H9 (cell line): Measurements from ENCODE around the gene KATNIP. TPM values are rescaled to one million over a fixed set of nuclear protein-coding genes. Genes with fewer than 3 reads are reported as not detected.

Experiments
- DNase-seq: peaks from one replicate; pipeline ENCODE4 v3.0.0-alpha.2; 2017
- H2AFZ ChIP-seq: one replicate; pipeline ENCODE4 v1.6.1; 2013; ENCODE audit warnings: mild to moderate bottlenecking, low read length, control low read depth, moderate library complexity
- H2AK5ac ChIP-seq: 2 replicates; pipeline ENCODE4 v1.6.1; 2013; ENCODE audit warnings: low read length, control low read depth, mixed read lengths; ENCODE audit not compliant: insufficient read length
- H2BK120ac ChIP-seq: one replicate; pipeline ENCODE4 v1.6.1; 2013; ENCODE audit warnings: low read depth, mild to moderate bottlenecking, low read length, control low read depth, inconsistent platforms; ENCODE audit not compliant: poor library complexity, severe bottlenecking
- H2BK12ac ChIP-seq: 2 replicates; pipeline ENCODE4 v1.6.1; 2013; ENCODE audit warnings: low read length, control low read depth, mixed read lengths, low read depth; ENCODE audit not compliant: insufficient read length
- H2BK15ac ChIP-seq: 2 replicates; pipeline ENCODE4 v1.6.1; 2013; ENCODE audit warnings: low read depth, low read length, control low read depth
- H2BK20ac ChIP-seq: one replicate; pipeline ENCODE4 v1.6.1; 2013; ENCODE audit warnings: low read depth, mild to moderate bottlenecking, low read length, control low read depth, inconsistent platforms; ENCODE audit not compliant: poor library complexity, severe bottlenecking
- H2BK5ac ChIP-seq: 2 replicates; pipeline ENCODE4 v1.6.1; 2013; ENCODE audit warnings: low read length, control low read depth, mixed read lengths; ENCODE audit not compliant: insufficient read length
- H3K14ac ChIP-seq: 2 replicates; pipeline ENCODE4 v1.6.1; 2013; ENCODE audit warnings: low read length, control low read depth; ENCODE audit not compliant: insufficient read depth
- H3K18ac ChIP-seq: 2 replicates; pipeline ENCODE4 v1.6.1; 2013; ENCODE audit warnings: low read depth, mild to moderate bottlenecking, mixed read lengths, low read length, control low read depth; ENCODE audit not compliant: insufficient read length
- H3K23ac ChIP-seq: 2 replicates; pipeline ENCODE4 v1.6.1; 2013; ENCODE audit warnings: low read length, control low read depth, mixed read lengths, low read depth; ENCODE audit not compliant: insufficient read length
- H3K23me2 ChIP-seq: 2 replicates; pipeline ENCODE4 v1.6.1; 2013; ENCODE audit warnings: low read depth, mild to moderate bottlenecking, mixed read lengths, low read length, control low read depth; ENCODE audit not compliant: insufficient read length, poor library complexity, severe bottlenecking
- H3K27ac ChIP-seq: 2 replicates; pipeline ENCODE4 v1.5.1; 2013; ENCODE audit warnings: low read length, control low read depth, mixed read lengths, low read depth; ENCODE audit not compliant: insufficient read length
- H3K27me3 ChIP-seq: 2 replicates; pipeline ENCODE4 v1.6.1; 2013; ENCODE audit warnings: low read length, control low read depth, inconsistent platforms; ENCODE audit not compliant: insufficient read depth
- H3K4ac ChIP-seq: 2 replicates; pipeline ENCODE4 v1.6.1; 2013; ENCODE audit warnings: low read depth, mild to moderate bottlenecking, control low read depth, inconsistent platforms, low read length, moderate library complexity
- H3K4me1 ChIP-seq: 2 replicates; pipeline ENCODE4 v1.6.1; 2013; ENCODE audit warnings: low read length, control low read depth, inconsistent platforms; ENCODE audit not compliant: insufficient read depth
- H3K4me2 ChIP-seq: 2 replicates; pipeline ENCODE4 v1.6.1; 2013; ENCODE audit warnings: low read length, control low read depth, mixed read lengths; ENCODE audit not compliant: insufficient read length, insufficient read depth
- H3K56ac ChIP-seq: 2 replicates; pipeline ENCODE4 v1.6.1; 2013; ENCODE audit warnings: low read depth, mild to moderate bottlenecking, mixed read lengths, low read length, control low read depth; ENCODE audit not compliant: insufficient read length
- H3K79me1 ChIP-seq: 2 replicates; pipeline ENCODE4 v1.6.1; 2013; ENCODE audit warnings: low read depth, mild to moderate bottlenecking, moderate library complexity, low read length, control low read depth, inconsistent platforms; ENCODE audit not compliant: insufficient read depth, poor library complexity, severe bottlenecking
- H3K79me2 ChIP-seq: 2 replicates; pipeline ENCODE4 v1.6.1; 2013; ENCODE audit warnings: low read length, control low read depth, inconsistent platforms; ENCODE audit not compliant: insufficient read depth
- H3K9ac ChIP-seq: 2 replicates; pipeline ENCODE4 v1.6.1; 2013; ENCODE audit warnings: low read length, control low read depth, mixed read lengths; ENCODE audit not compliant: insufficient read length; ENCODE audit errors: extremely low read depth
- H3K9me3 ChIP-seq: one replicate; pipeline ENCODE4 v1.6.1; 2013; ENCODE audit warnings: low read depth, low read length, inconsistent platforms; ENCODE audit not compliant: control insufficient read depth
- H3T11ph ChIP-seq: one replicate; pipeline ENCODE4 v1.6.1; 2013; ENCODE audit warnings: mild to moderate bottlenecking, low read length, control low read depth, inconsistent platforms
- H4K20me1 ChIP-seq: one replicate; pipeline ENCODE4 v1.6.1; 2013; ENCODE audit not compliant: control insufficient read depth, insufficient read length, insufficient read depth
- H4K5ac ChIP-seq: 2 replicates; pipeline ENCODE4 v1.6.1; 2013; ENCODE audit warnings: low read depth, mild to moderate bottlenecking, mixed read lengths, low read length, control low read depth; ENCODE audit not compliant: insufficient read length
- H4K8ac ChIP-seq: replicated peaks from 2 replicates; pipeline ENCODE4 v1.6.1; 2013; ENCODE audit warnings: low read length, control low read depth, mixed read lengths, low read depth; ENCODE audit not compliant: insufficient read length
- H4K91ac ChIP-seq: 2 replicates; pipeline ENCODE4 v1.6.1; 2013; ENCODE audit warnings: low read depth, mild to moderate bottlenecking, moderate library complexity, mixed read lengths, low read length, control low read depth; ENCODE audit not compliant: insufficient read length
- H3K27ac Mint-ChIP-seq, 3 experiments: 2 replicates in 2 of 3; 3 replicates in 1 of 3; pipeline ENCODE4 v1.8.0; 2020 to 2021; ENCODE audit warnings: mixed read lengths in 3 of 3, mild to moderate bottlenecking in 1 of 3, moderate library complexity in 1 of 3
- H3K27me3 Mint-ChIP-seq: 2 replicates; pipeline ENCODE4 v1.8.0; 2021; ENCODE audit warnings: low read depth, mild to moderate bottlenecking, moderate library complexity, mixed read lengths
- H3K36me3 Mint-ChIP-seq, 3 experiments: 2 replicates in 2 of 3; 3 replicates in 1 of 3; pipeline ENCODE4 v1.8.0; 2020 to 2021; ENCODE audit warnings: low read depth in 3 of 3, mixed read lengths in 3 of 3; ENCODE audit not compliant: insufficient read depth in 1 of 3
- H3K4me1 Mint-ChIP-seq, 2 experiments: 2 replicates each; pipeline ENCODE4 v1.8.0; 2020; ENCODE audit warnings: mixed read lengths in 2 of 2
- H3K4me3 Mint-ChIP-seq, 2 experiments: 2 replicates in 1 of 2; 3 replicates in 1 of 2; pipeline ENCODE4 v1.8.0; 2020 to 2021; ENCODE audit warnings: mild to moderate bottlenecking in 2 of 2, mixed read lengths in 2 of 2, moderate library complexity in 1 of 2
- H3K9me3 Mint-ChIP-seq, 2 experiments: 2 replicates in 1 of 2; 3 replicates in 1 of 2; pipeline ENCODE4 v1.8.0; 2020; ENCODE audit warnings: mild to moderate bottlenecking in 2 of 2, mixed read lengths in 2 of 2, moderate library complexity in 1 of 2
- WGBS: extraction: QIAGEN DNeasy Blood & Tissue Kit; methylation state at CpG from one replicate; pipeline ENCODE4 v1.1.7; 2013; ENCODE audit warnings: missing lambda C conversion rate, low lambda C conversion rate, mixed read lengths; ENCODE audit not compliant: insufficient read length; ENCODE audit errors: extremely low coverage; 5-methylcytosine and 5-hydroxymethylcytosine counted together
- total RNA-seq: library from RNA; stranded (reverse); gene quantifications from 2 replicates; pipeline ENCODE4 v1.2.1, GENCODE V29; 2021
- TF ChIP-seq, protein P1 (sequence below): fragments of 200-600 bp; sonication (generic); conservative IDR thresholded peaks from 3 replicates; pipeline ENCODE4 v1.8.0; 2021; ENCODE audit warnings: antibody characterized with exemption, mild to moderate bottlenecking

KATNIP gene
- total RNA-seq, 1 experiment from 2014 or later: 13.2 TPM

DNA sequence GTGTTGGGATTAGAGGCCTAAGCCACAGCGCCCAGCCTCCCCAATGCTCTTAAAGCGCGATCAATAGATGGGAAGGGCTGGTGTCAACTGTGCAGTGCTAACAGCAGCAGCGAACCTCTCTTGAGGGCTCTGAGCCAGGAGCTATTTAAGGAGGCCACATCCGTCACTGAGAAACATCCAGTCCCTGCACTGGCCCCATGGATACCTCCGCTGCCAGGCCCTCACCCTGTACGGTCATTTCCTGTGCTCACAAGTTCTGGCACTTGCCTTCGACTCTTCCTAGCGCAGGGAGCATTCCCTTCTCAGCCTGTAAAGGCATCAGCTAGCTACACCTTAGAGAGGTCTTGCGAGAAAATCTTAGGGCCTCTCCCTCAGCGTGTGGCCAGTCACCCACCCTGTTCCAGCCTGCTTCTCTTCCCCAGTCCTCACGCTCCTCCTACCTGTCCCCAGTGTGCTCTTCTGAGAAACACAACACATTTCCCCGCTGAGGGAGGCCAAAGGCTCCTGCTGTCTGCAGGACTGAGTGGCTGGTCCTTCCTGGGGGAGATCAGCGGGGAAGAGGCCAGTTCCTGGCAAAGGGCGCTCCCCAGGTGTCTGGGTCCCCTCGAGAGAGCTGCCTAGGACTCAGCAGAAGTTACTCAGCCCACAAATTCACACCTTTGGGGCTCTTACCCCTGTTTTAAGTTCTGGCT, 28.8 kb upstream of the KATNIP start:
- Histone ChIP-seq H3K18ac (no peak overlapping the region), H3K23ac (no peak overlapping the region), H2AFZ (no peak overlapping the region), H3K4me2 (no peak overlapping the region), H4K91ac (no peak overlapping the region), H2BK12ac (no peak overlapping the region), H3K4ac (no peak overlapping the region), H3K56ac (no peak overlapping the region), H2AK5ac (no peak overlapping the region), H2BK20ac (no peak overlapping the region), H3K4me1 (no peaks in the 10 kb centered on the region), H3K79me2 (no peaks in the 10 kb centered on the region), H2BK5ac (no peak overlapping the region), H2BK15ac (no peak overlapping the region), H3K79me1 (no peaks in the 10 kb centered on the region), H2BK120ac (no peak overlapping the region), H3K14ac (no peak overlapping the region), H4K20me1 (no peaks in the 10 kb centered on the region), H3T11ph (no peak overlapping the region), H3K9me3 (no peaks in the 10 kb centered on the region), H3K27ac (no peak overlapping the region), H4K5ac (no peak overlapping the region), H3K9ac (no peak overlapping the region), H4K8ac (no peak overlapping the region), H3K23me2 (no peaks in the 10 kb centered on the region), H3K27me3 (no peaks in the 10 kb centered on the region)
- DNase-seq: no peak
- Mint-ChIP-seq H3K27ac (peak overlapping the region in 2 of 3 experiments; percentile 34 to 86; a peak in 2 of 7 replicates), H3K27me3 (no peaks in the 10 kb centered on the region), H3K9me3 (no peaks in the 10 kb centered on the region), H3K36me3 (peaks cover 7 to 66% (median 52%) of the 10 kb centered on the region in 3 experiments; a peak in 6 of 7 replicates), H3K4me3 (no peak overlapping the region), H3K4me1 (peaks cover 4 to 9% of the 10 kb centered on the region in 2 experiments; a peak in 3 of 4 replicates)
- WGBS: no CpG with 5 or more reads among the region's 16 CpGs
- TF ChIP-seq, protein P1, sequence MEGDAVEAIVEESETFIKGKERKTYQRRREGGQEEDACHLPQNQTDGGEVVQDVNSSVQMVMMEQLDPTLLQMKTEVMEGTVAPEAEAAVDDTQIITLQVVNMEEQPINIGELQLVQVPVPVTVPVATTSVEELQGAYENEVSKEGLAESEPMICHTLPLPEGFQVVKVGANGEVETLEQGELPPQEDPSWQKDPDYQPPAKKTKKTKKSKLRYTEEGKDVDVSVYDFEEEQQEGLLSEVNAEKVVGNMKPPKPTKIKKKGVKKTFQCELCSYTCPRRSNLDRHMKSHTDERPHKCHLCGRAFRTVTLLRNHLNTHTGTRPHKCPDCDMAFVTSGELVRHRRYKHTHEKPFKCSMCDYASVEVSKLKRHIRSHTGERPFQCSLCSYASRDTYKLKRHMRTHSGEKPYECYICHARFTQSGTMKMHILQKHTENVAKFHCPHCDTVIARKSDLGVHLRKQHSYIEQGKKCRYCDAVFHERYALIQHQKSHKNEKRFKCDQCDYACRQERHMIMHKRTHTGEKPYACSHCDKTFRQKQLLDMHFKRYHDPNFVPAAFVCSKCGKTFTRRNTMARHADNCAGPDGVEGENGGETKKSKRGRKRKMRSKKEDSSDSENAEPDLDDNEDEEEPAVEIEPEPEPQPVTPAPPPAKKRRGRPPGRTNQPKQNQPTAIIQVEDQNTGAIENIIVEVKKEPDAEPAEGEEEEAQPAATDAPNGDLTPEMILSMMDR: no peak
